HEK293 (cell line): ENCODE measurements around the gene XKR3.

Experiments used
- CTCF ChIA-PET: fragments of 350-600 bp; formaldehyde crosslinking; extraction: SDS; loops from one replicate; lab custom pipeline; 2021; ENCODE audit warnings: antibody characterized with exemption; lab: Yijun Ruan, JAX
- POLR2A ChIA-PET: fragments of 300-600 bp; formaldehyde crosslinking; extraction: SDS; loops from one replicate; lab custom pipeline; 2020; ENCODE audit warnings: antibody characterized with exemption, inconsistent platforms; lab: Yijun Ruan, JAX
- H3K27ac ChIP-seq: fragments of 200-500 bp; sonication (Bioruptor generic); 2 replicates; pipeline ENCODE4 v1.5.1; 2014; ENCODE audit warnings: low read depth, low read length, control low read depth, inconsistent platforms; ENCODE audit errors: extremely low read depth
- H3K36me3 ChIP-seq, 2 experiments: fragments of 200-500 bp in 1 of 2; sonication (Bioruptor generic) in 1 of 2; 1 replicate in 1 of 2; 2 replicates in 1 of 2; pipeline ENCODE4 v1.5.1; 2014 to 2017; ENCODE audit warnings: inconsistent platforms in 2 of 2, low read length in 2 of 2; ENCODE audit not compliant: control insufficient read depth in 2 of 2, insufficient read depth in 1 of 2
- H3K4me1 ChIP-seq: fragments of 200-500 bp; sonication (Bioruptor generic); 2 replicates; pipeline ENCODE4 v1.5.1; 2014; ENCODE audit warnings: mild to moderate bottlenecking, low read length, inconsistent platforms; ENCODE audit not compliant: control insufficient read depth, insufficient read depth
- H3K4me3 ChIP-seq: 2 replicates; pipeline ENCODE4 v1.5.1; 2011; ENCODE audit warnings: low read depth, mild to moderate bottlenecking, control low read depth, low read length, moderate library complexity
- H3K9me3 ChIP-seq: fragments of 200-500 bp; sonication (Bioruptor generic); 2 replicates; pipeline ENCODE4 v1.5.1; 2014; ENCODE audit warnings: low read depth, low read length, inconsistent platforms; ENCODE audit not compliant: control insufficient read depth, insufficient read depth
- ATF2 ChIP-seq: fragments of 450-650 bp; formaldehyde crosslinking; IDR thresholded peaks from 2 replicates; pipeline ENCODE4 v1.5.1; 2016; ENCODE audit warnings: missing biosample characterization, missing genetic modification characterization, low read depth
- BCL11A ChIP-seq: fragments of 450-650 bp; formaldehyde crosslinking; IDR thresholded peaks from 2 replicates; pipeline ENCODE4 v1.5.1; 2016; ENCODE audit warnings: low read depth, missing biosample characterization, missing genetic modification characterization
- BCL6B ChIP-seq: fragments of 450-650 bp; formaldehyde crosslinking; IDR thresholded peaks from 2 replicates; pipeline ENCODE4 v1.5.1; 2017; ENCODE audit warnings: missing biosample characterization, missing genetic modification characterization
- CTCF ChIP-seq: fragments of 450-650 bp; formaldehyde crosslinking; IDR thresholded peaks from 2 replicates; pipeline ENCODE4 v1.5.1; 2016; ENCODE audit warnings: missing biosample characterization, missing genetic modification characterization
- HOXA7 ChIP-seq: sonication (generic); formaldehyde crosslinking; IDR thresholded peaks from 2 replicates; pipeline ENCODE4 v1.8.1; 2022; ENCODE audit warnings: missing genetic modification reagents, borderline replicate concordance
- WT1 ChIP-seq: fragments of 450-650 bp; formaldehyde crosslinking; IDR thresholded peaks from 2 replicates; pipeline ENCODE4 v1.5.1; 2016; ENCODE audit warnings: missing biosample characterization, missing genetic modification characterization
- YY2 ChIP-seq: fragments of 450-650 bp; formaldehyde crosslinking; IDR thresholded peaks from 2 replicates; pipeline ENCODE4 v1.5.1; 2016; ENCODE audit warnings: missing biosample characterization, missing genetic modification characterization
- ZNF10 ChIP-seq: fragments of 450-650 bp; formaldehyde crosslinking; IDR thresholded peaks from 2 replicates; pipeline ENCODE4 v1.5.1; 2017; ENCODE audit warnings: missing biosample characterization, missing genetic modification characterization
- ZNF133 ChIP-seq: fragments of 450-650 bp; formaldehyde crosslinking; IDR thresholded peaks from 2 replicates; pipeline ENCODE4 v1.5.1; 2016; ENCODE audit warnings: missing biosample characterization, missing genetic modification characterization
- ZNF138 ChIP-seq: fragments of 450-650 bp; formaldehyde crosslinking; IDR thresholded peaks from 2 replicates; pipeline ENCODE4 v1.5.1; 2016; ENCODE audit warnings: missing biosample characterization, missing genetic modification characterization, borderline replicate concordance
- ZNF148 ChIP-seq: fragments of 450-650 bp; formaldehyde crosslinking; IDR thresholded peaks from 2 replicates; pipeline ENCODE4 v1.5.0; 2017; ENCODE audit warnings: missing biosample characterization, missing genetic modification characterization, borderline replicate concordance
- ZNF18 ChIP-seq: fragments of 450-650 bp; formaldehyde crosslinking; IDR thresholded peaks from 2 replicates; pipeline ENCODE4 v1.5.1; 2016; ENCODE audit warnings: missing biosample characterization, missing genetic modification characterization
- ZNF2 ChIP-seq: fragments of 450-650 bp; formaldehyde crosslinking; IDR thresholded peaks from 2 replicates; pipeline ENCODE4 v1.5.1; 2016; ENCODE audit warnings: missing biosample characterization, missing genetic modification characterization
- ZNF280D ChIP-seq: fragments of 450-650 bp; formaldehyde crosslinking; IDR thresholded peaks from 2 replicates; pipeline ENCODE4 v1.5.1; 2016; ENCODE audit warnings: missing biosample characterization, missing genetic modification characterization
- ZNF37A ChIP-seq: fragments of 450-650 bp; IDR thresholded peaks from 2 replicates; pipeline ENCODE4 v1.5.1; 2018; ENCODE audit warnings: missing biosample characterization, missing genetic modification characterization
- ZNF433 ChIP-seq: fragments of 450-650 bp; formaldehyde crosslinking; IDR thresholded peaks from 2 replicates; pipeline ENCODE4 v1.5.1; 2016; ENCODE audit warnings: missing biosample characterization, missing genetic modification characterization, low read depth
- ZNF558 ChIP-seq: fragments of 450-650 bp; formaldehyde crosslinking; IDR thresholded peaks from 2 replicates; pipeline ENCODE4 v1.5.1; 2016; ENCODE audit warnings: missing biosample characterization, missing genetic modification characterization
- ZNF560 ChIP-seq: fragments of 450-650 bp; formaldehyde crosslinking; IDR thresholded peaks from 2 replicates; pipeline ENCODE4 v1.5.1; 2017; ENCODE audit warnings: missing biosample characterization, missing genetic modification characterization, borderline replicate concordance

The XKR3 gene

GRCh38 chr22:16808744-16809143, 16.5 kb downstream of the XKR3 start:
- Histone ChIP-seq H3K36me3 (no peaks in the 10 kb centered on the region), H3K4me1 (no peaks in the 10 kb centered on the region), H3K4me3 (no peak overlapping the region), H3K9me3 (no peaks in the 10 kb centered on the region), H3K27ac (no peak overlapping the region)
- no peak for TF ChIP-seq ZNF37A (tag by site-specific recombination)
- TF ChIP-seq ZNF280D: no peak
- TF ChIP-seq ZNF133 (tag by site-specific recombination): no peak
- TF ChIP-seq ZNF433 (tag by site-specific recombination): no peak
- no peak for TF ChIP-seq CTCF (tag by site-specific recombination)
- TF ChIP-seq ZNF18: no peak
- no peak for TF ChIP-seq ZNF148 (tag by site-specific recombination)
- no peak for TF ChIP-seq ATF2 (tag by site-specific recombination)
- no peak for TF ChIP-seq BCL6B (tag by site-specific recombination)
- ChIA-PET CTCF (no interaction called here), POLR2A (no interaction called here)

- Histone ChIP-seq H3K9me3 (no peaks in the 10 kb centered on the region), H3K36me3 (no peaks in the 10 kb centered on the region), H3K27ac (no peak overlapping the region), H3K4me1 (no peaks in the 10 kb centered on the region), H3K4me3 (no peak overlapping the region)
- ChIA-PET POLR2A (no interaction called here), CTCF (interaction anchor here (0.6 to 1.6 kb wide), 3 partner anchors 17 to 251 kb away, joined by 3 to 4 read pairs (median 4); no protein-coding TSS in a partner anchor)
- TF ChIP-seq WT1 (tag by site-specific recombination) (no peak), YY2 (tag by site-specific recombination) (no peak), ZNF558 (tag by site-specific recombination) (no peak), BCL11A (no peak), ZNF2 (tag by site-specific recombination) (no peak), ZNF10 (tag by site-specific recombination) (no peak), ZNF138 (tag by site-specific recombination) (no peak), HOXA7 (CRISPR knock-in tag) (no peak), ZNF560 (tag by site-specific recombination) (no peak)
Measured at GRCh38 chr22:16807109-16807508, 18.1 kb downstream of the XKR3 start.
